Keratinocyte (primary cell): ENCODE results near the gene AKAP8L.

Experiments
- CTCF ChIP-seq, 3 experiments: IDR thresholded peaks in 1 of 3; conservative IDR thresholded peaks in 1 of 3; optimal IDR thresholded peaks in 1 of 3; 2 replicates in 2 of 3; 3 replicates in 1 of 3; pipeline versions ENCODE3 to v1.5.1; 2011; ENCODE audit warnings: low read length in 3 of 3, mild to moderate bottlenecking in 3 of 3, moderate library complexity in 2 of 3, control low read depth in 1 of 3, inconsistent platforms in 1 of 3; ENCODE audit not compliant: insufficient read depth in 2 of 3; ENCODE audit errors: extremely low read depth in 1 of 3
- EZH2 ChIP-seq: IDR thresholded peaks from one replicate; pipeline ENCODE4 v1.6.1; 2012; ENCODE audit warnings: inconsistent platforms, mild to moderate bottlenecking, low read length, moderate library complexity

GRCh38 chr19:15374105-15374651, 44.6 kb downstream of the AKAP8L start:
- no peak for TF ChIP-seq CTCF (optimal IDR thresholded peaks at IDR 0.05 in 1 of 3, IDR thresholded peaks at IDR 0.05 in 1 of 3, conservative IDR thresholded peaks at IDR 0.05 in 1 of 3; ENCODE audit: extremely low read depth in 1 of 3, insufficient read depth in 2 of 3, low read length in 3 of 3)
- no peak for TF ChIP-seq EZH2
